ENCODE data around the gene ABTB2.

DNA sequence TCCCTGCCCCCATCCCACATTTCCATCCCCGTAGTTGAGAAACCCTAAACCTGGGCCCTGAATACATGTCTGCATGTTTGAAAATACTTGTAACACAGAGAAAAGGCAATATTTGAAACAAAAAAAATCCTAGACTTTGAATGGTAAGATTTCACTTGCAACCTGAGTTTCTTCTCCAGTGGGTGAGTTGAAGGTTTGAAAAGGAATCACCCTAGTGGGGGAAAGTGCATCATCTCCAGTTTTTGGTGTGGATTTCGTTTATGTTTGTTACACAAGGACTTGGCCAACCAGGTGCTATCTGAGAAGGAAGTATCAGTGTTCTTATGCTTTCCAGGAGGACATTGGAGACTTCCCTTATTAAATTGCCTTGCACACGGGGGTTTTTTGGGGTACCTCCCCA lies 90.4 kb downstream of the ABTB2 start:
- TF ChIP-seq, protein P1, sequence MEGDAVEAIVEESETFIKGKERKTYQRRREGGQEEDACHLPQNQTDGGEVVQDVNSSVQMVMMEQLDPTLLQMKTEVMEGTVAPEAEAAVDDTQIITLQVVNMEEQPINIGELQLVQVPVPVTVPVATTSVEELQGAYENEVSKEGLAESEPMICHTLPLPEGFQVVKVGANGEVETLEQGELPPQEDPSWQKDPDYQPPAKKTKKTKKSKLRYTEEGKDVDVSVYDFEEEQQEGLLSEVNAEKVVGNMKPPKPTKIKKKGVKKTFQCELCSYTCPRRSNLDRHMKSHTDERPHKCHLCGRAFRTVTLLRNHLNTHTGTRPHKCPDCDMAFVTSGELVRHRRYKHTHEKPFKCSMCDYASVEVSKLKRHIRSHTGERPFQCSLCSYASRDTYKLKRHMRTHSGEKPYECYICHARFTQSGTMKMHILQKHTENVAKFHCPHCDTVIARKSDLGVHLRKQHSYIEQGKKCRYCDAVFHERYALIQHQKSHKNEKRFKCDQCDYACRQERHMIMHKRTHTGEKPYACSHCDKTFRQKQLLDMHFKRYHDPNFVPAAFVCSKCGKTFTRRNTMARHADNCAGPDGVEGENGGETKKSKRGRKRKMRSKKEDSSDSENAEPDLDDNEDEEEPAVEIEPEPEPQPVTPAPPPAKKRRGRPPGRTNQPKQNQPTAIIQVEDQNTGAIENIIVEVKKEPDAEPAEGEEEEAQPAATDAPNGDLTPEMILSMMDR (IDR thresholded peaks at IDR 0.05) = no peak
- TF ChIP-seq POLR2A (IDR thresholded peaks at IDR 0.05) = no peak
